Left lung (tissue), 10 donors: ENCODE data around the gene SERPINC1. TPM values are rescaled to one million over a fixed set of nuclear protein-coding genes. Genes with fewer than 3 reads are reported as not detected.
A peak's percentile ranks its signal among the peaks of the same experiment; 100 is the strongest.
"Not testable (repeated sequence)": the region's sequence is repeated elsewhere in the genome, so short reads cannot be mapped to it uniquely, and the experiment has no call there.

Experiments
- ATAC-seq: fragments of 200-7000 bp; cut with Tn5 transposase; one replicate; pipeline ENCODE4 v1.9.1; 2020; ENCODE audit warnings: moderate library complexity
- DNase-seq, 4 donors: peaks; one replicate each; pipeline ENCODE4 v3.0.0-alpha.2; 2013 to 2020
- H3K27ac ChIP-seq, 2 donors: fragments of 200-600 bp; sonication (generic) in 1 of 2; one replicate each; pipeline versions ENCODE4 v1.5.0 to v1.8.0; 2020 to 2021
- H3K27me3 ChIP-seq, 2 donors: fragments of 200-600 bp; sonication (generic) in 1 of 2; one replicate each; pipeline versions ENCODE4 v1.5.0 to v1.8.0; 2020 to 2021
- H3K36me3 ChIP-seq, 2 donors: fragments of 200-600 bp; sonication (generic) in 1 of 2; one replicate each; pipeline versions ENCODE4 v1.5.0 to v1.8.0; 2020 to 2021
- H3K4me1 ChIP-seq, 2 donors: fragments of 200-600 bp; one replicate each; pipeline ENCODE4 v1.8.0; 2021
- H3K4me3 ChIP-seq, 2 donors: fragments of 200-600 bp; sonication (generic) in 1 of 2; one replicate each; pipeline versions ENCODE4 v1.5.0 to v1.8.0; 2020 to 2021; ENCODE audit warnings: mild to moderate bottlenecking in 1 of 2
- H3K9me3 ChIP-seq, 2 donors: fragments of 200-600 bp; sonication (generic) in 1 of 2; one replicate each; pipeline versions ENCODE4 v1.5.0 to v1.8.0; 2020 to 2021
- intact Hi-C, 2 donors: fragments of 100-400 bp; cut with DNase I; formaldehyde crosslinking; loops; one replicate each; pipeline versions ENCODE4 v1.11.2 to v1.14.2; 2022
- polyA plus RNA-seq, 6 donors: library from polyadenylated mRNA; unstranded; fragments of 120-200 nt; gene quantifications; one replicate each; pipeline ENCODE4 v1.2.1, GENCODE V29; 2013; ENCODE audit not compliant: insufficient read length in 6 of 6
- total RNA-seq, 2 donors: library from RNA; stranded (reverse); fragmentation: NEBNext Ultra II Directional; extraction: Animal tissue kit (Norgen Biotek cat#: 25700); gene quantifications; one replicate each; pipeline ENCODE4 v1.2.1, GENCODE V29; 2021
- TF ChIP-seq, protein P1 (sequence below), 2 donors: fragments of 200-600 bp; sonication (generic) in 1 of 2; IDR thresholded peaks; one replicate each; pipeline versions ENCODE4 v1.5.0 to v1.8.0; 2021; ENCODE audit warnings: antibody characterized with exemption in 2 of 2
- donor health status: DM: no; HTN: yes; CAD: no.
- donor health status: DM: no; HTN: no; CAD: no.

The SERPINC1 gene
- total and polyA plus RNA-seq, 8 donors, result 0.13 to 0.54 (median 0.43) TPM; not detected in 1

- Histone ChIP-seq H3K36me3 (peaks cover 0 to 21% of the 10 kb centered on the region in 2 donors), H3K27me3 (no peaks in the 10 kb centered on the region), H3K27ac (no peak overlapping the region), H3K9me3 (no peaks in the 10 kb centered on the region), H3K4me1 (peaks cover 0 to 9% of the 10 kb centered on the region in 2 donors), H3K4me3 (no peak overlapping the region)
- TF ChIP-seq, protein P1, sequence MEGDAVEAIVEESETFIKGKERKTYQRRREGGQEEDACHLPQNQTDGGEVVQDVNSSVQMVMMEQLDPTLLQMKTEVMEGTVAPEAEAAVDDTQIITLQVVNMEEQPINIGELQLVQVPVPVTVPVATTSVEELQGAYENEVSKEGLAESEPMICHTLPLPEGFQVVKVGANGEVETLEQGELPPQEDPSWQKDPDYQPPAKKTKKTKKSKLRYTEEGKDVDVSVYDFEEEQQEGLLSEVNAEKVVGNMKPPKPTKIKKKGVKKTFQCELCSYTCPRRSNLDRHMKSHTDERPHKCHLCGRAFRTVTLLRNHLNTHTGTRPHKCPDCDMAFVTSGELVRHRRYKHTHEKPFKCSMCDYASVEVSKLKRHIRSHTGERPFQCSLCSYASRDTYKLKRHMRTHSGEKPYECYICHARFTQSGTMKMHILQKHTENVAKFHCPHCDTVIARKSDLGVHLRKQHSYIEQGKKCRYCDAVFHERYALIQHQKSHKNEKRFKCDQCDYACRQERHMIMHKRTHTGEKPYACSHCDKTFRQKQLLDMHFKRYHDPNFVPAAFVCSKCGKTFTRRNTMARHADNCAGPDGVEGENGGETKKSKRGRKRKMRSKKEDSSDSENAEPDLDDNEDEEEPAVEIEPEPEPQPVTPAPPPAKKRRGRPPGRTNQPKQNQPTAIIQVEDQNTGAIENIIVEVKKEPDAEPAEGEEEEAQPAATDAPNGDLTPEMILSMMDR (IDR thresholded peaks at IDR 0.05), result no peak
- no peak for DNase-seq
- intact Hi-C loops, result no loop called here
- ATAC-seq, result no peak
Observed at GRCh38 chr1:173884701-173885100, 32.4 kb downstream of the SERPINC1 start.

GRCh38 chr1:173881117-173881516 lies 36.0 kb downstream of the SERPINC1 start:
- H3K9me3 ChIP-seq, H3K27ac ChIP-seq, H3K27me3 ChIP-seq, DNase-seq, H3K4me1 ChIP-seq, ATAC-seq, H3K4me3 ChIP-seq, intact Hi-C loops: not testable (repeated sequence)
- peaks cover 0 to 27% of the 10 kb centered on the region in 2 donors for H3K36me3 ChIP-seq

DNA sequence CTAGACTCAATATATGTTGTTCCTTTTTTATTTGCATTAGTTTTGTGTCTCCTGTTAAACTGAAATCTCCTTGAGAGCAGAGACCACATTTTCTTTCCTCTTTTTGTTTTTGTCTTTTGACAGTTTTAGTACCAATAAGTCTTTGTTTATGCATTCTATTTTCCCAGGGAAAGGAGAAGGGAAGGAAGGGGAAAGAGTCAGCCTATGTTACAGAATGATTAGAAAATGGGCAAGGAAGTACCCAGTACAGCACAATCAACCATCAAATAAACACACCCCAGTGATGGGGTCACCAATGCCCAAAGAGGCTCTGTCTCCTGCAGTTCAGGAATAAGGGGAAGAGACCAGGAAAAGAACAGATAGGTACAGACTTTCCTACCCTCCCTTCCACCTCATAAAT lies 38.9 kb downstream of the SERPINC1 start:
- no peak for ATAC-seq
- H3K9me3 ChIP-seq, result no peaks in the 10 kb centered on the region
- DNase-seq, result no peak

GRCh38 chr1:173876732-173877131 lies 40.4 kb downstream of the SERPINC1 start:
- peaks cover 0 to 44% of the 10 kb centered on the region in 2 donors for H3K36me3 ChIP-seq
- intact Hi-C loops, result no loop called here
- H3K9me3 ChIP-seq, result no peaks in the 10 kb centered on the region
- ATAC-seq (no peak), DNase-seq (no peak)
- no peaks in the 10 kb centered on the region for H3K27me3 ChIP-seq
- H3K27ac ChIP-seq, result no peak overlapping the region
- no peak overlapping the region for H3K4me3 ChIP-seq
- TF ChIP-seq, protein P1 (IDR thresholded peaks at IDR 0.05), result no peak
- peaks cover 4 to 8% of the 10 kb centered on the region in 2 donors for H3K4me1 ChIP-seq

More for the DNA sequence above, 38.9 kb downstream of the SERPINC1 start:
- TF ChIP-seq, protein P1 (IDR thresholded peaks at IDR 0.05), result no peak
- H3K27me3 ChIP-seq, result no peaks in the 10 kb centered on the region
- no peaks in the 10 kb centered on the region for H3K4me1 ChIP-seq
- H3K36me3 ChIP-seq, result peaks cover 0 to 41% of the 10 kb centered on the region in 2 donors
- intact Hi-C loops, result no loop called here
- no peak overlapping the region for H3K4me3 ChIP-seq
- H3K27ac ChIP-seq, result no peak overlapping the region

DNA sequence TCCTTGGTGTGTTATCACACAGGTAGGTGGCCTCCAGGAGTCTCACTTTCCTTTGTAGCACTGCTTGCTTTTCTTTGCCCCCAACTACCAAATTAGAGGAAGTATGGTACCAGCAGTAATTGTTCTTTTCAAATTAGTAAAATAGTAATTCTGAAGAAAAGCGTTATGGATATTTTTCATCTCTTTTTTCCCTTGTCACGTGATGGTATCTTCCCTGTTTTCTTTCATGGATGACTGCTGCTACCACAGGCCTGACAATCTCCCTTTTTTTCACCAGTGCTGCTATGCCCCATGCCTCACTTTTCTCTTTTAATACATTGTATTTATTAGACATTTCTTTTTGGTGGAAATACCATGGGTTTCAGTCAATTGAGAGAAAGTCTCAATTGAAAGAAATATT lies 45.6 kb downstream of the SERPINC1 start:
- no peak overlapping the region for H3K4me3 ChIP-seq
- peaks cover 0 to 37% of the 10 kb centered on the region in 2 donors for H3K36me3 ChIP-seq
- intact Hi-C loops, result no loop called here
- no peaks in the 10 kb centered on the region for H3K9me3 ChIP-seq
- no peaks in the 10 kb centered on the region for H3K27me3 ChIP-seq
- peaks cover 21 to 47% of the 10 kb centered on the region in 2 donors for H3K4me1 ChIP-seq
- no peak for DNase-seq
- no peak for ATAC-seq
- peak overlapping the region in 1 of 2 donors; percentile 99 for H3K27ac ChIP-seq
- TF ChIP-seq, protein P1 (IDR thresholded peaks at IDR 0.05), result no peak

DNA sequence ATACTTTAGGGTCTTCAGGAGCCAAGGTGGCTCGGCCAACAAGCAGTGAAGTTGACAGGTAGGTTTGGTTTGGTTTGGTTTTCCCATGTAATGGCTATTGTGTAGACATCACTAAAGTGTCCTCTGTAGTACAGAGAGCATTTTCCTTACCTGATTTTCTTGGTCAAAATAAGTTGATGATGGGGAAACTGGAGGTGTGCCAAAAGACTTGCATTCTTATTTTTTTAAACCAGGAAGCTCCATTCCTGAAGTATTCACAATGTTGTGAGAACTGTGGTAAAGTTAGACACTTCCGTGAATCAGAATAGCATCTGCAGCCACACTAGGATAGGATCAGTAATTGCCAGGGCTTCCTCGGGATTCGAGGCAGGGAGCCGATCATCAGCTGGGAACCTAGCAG lies 46.0 kb downstream of the SERPINC1 start:
- ATAC-seq, result no peak

More for the DNA sequence above, 46.0 kb downstream of the SERPINC1 start:
- no peaks in the 10 kb centered on the region for H3K9me3 ChIP-seq
- peaks cover 25 to 51% of the 10 kb centered on the region in 2 donors for H3K4me1 ChIP-seq
- no peak for DNase-seq
- H3K27ac ChIP-seq, result peak overlapping the region; percentile 97 to 99
- peaks cover 0 to 37% of the 10 kb centered on the region in 2 donors for H3K36me3 ChIP-seq
- no peaks in the 10 kb centered on the region for H3K27me3 ChIP-seq
- no peak overlapping the region for H3K4me3 ChIP-seq
- intact Hi-C loops, result no loop called here
- TF ChIP-seq, protein P1 (IDR thresholded peaks at IDR 0.05), result no peak
